IMR-90 (cell line): ENCODE data around the gene AFAP1L2. TPM values are rescaled to one million over a fixed set of nuclear protein-coding genes. Genes with fewer than 3 reads are reported as not detected.

ENCODE experiments used
- ATAC-seq: fragments of 200-7000 bp; cut with Tn5 transposase; 2 replicates; pipeline ENCODE4 v1.9.1; 2020; ENCODE audit warnings: low read depth, mild to moderate bottlenecking, moderate library complexity
- BruUV-seq: library from RNA; stranded (reverse); fragments of 400-500 nt; replicated peaks from 2 replicates; lab custom pipeline; 2021; lab: Mats Ljungman, UMichigan
- CTCF ChIA-PET: fragments of 300-600 bp; formaldehyde crosslinking; extraction: SDS; loops from one replicate; lab custom pipeline; 2021; ENCODE audit warnings: antibody characterized with exemption; lab: Yijun Ruan, JAX
- POLR2A ChIA-PET: fragments of 300-600 bp; sonication (Branson Sonifier 250); formaldehyde crosslinking; loops from one replicate; lab custom pipeline; 2022; ENCODE audit warnings: antibody characterized with exemption; ENCODE audit not compliant: unreplicated experiment; lab: Charles Lee
- DNase-seq: peaks from one replicate; pipeline ENCODE4 v3.0.0; 2013
- H2AFZ ChIP-seq: replicated peaks from 2 replicates; pipeline ENCODE3; 2013; ENCODE audit warnings: low read length, mild to moderate bottlenecking; ENCODE audit not compliant: poor library complexity
- H2AK5ac ChIP-seq: 2 replicates; pipeline ENCODE4 v1.6.1; 2013; ENCODE audit warnings: low read depth, low read length, inconsistent platforms
- H2AK9ac ChIP-seq: replicated peaks from 2 replicates; pipeline ENCODE3; 2013; ENCODE audit warnings: mild to moderate bottlenecking, low read depth, low read length, moderate library complexity; ENCODE audit not compliant: poor library complexity
- H2BK120ac ChIP-seq: 2 replicates; pipeline ENCODE4 v1.6.1; 2013; ENCODE audit warnings: low read depth, low read length, inconsistent platforms
- H2BK15ac ChIP-seq: 3 replicates; pipeline ENCODE4 v1.6.1; 2013; ENCODE audit warnings: low read depth, low read length, inconsistent platforms
- H2BK20ac ChIP-seq: 2 replicates; pipeline ENCODE4 v1.6.1; 2013; ENCODE audit warnings: low read depth, mild to moderate bottlenecking, inconsistent platforms, low read length, moderate library complexity
- H2BK5ac ChIP-seq: 2 replicates; pipeline ENCODE4 v1.6.1; 2013; ENCODE audit warnings: mild to moderate bottlenecking, low read depth, low read length, inconsistent platforms; ENCODE audit not compliant: poor library complexity, severe bottlenecking
- H3K14ac ChIP-seq: replicated peaks from 2 replicates; pipeline ENCODE4 v1.6.1; 2013; ENCODE audit warnings: low read depth, low read length, inconsistent platforms
- H3K18ac ChIP-seq: 2 replicates; pipeline ENCODE4 v1.6.1; 2013; ENCODE audit warnings: low read depth, low read length, control low read depth
- H3K23ac ChIP-seq: 2 replicates; pipeline ENCODE4 v1.6.1; 2013; ENCODE audit warnings: low read depth, low read length, inconsistent platforms
- H3K27ac ChIP-seq: 2 replicates; pipeline ENCODE4 v1.5.1; 2013; ENCODE audit warnings: mild to moderate bottlenecking, control low read depth, low read length; ENCODE audit not compliant: insufficient read depth
- H3K27me3 ChIP-seq: 2 replicates; pipeline ENCODE4 v1.6.1; 2013; ENCODE audit warnings: low read length; ENCODE audit not compliant: control insufficient read depth, insufficient read depth
- H3K36me3 ChIP-seq: 2 replicates; pipeline ENCODE4 v1.6.1; 2013; ENCODE audit warnings: low read length, mixed read lengths; ENCODE audit not compliant: control insufficient read depth, insufficient read depth
- H3K4ac ChIP-seq: 2 replicates; pipeline ENCODE4 v1.6.1; 2013; ENCODE audit warnings: low read depth, low read length, inconsistent platforms
- H3K4me1 ChIP-seq: 2 replicates; pipeline ENCODE4 v1.6.1; 2013; ENCODE audit warnings: low read length, mixed read lengths; ENCODE audit not compliant: control insufficient read depth, insufficient read depth
- H3K4me2 ChIP-seq: 2 replicates; pipeline ENCODE4 v1.6.1; 2013; ENCODE audit warnings: low read depth, mild to moderate bottlenecking, control low read depth, low read length, moderate library complexity
- H3K4me3 ChIP-seq: 2 replicates; pipeline ENCODE4 v1.5.1; 2013; ENCODE audit warnings: low read depth, mild to moderate bottlenecking, control low read depth, low read length, moderate library complexity; ENCODE audit not compliant: insufficient read depth
- H3K56ac ChIP-seq: 2 replicates; pipeline ENCODE4 v1.6.1; 2013; ENCODE audit warnings: low read length, inconsistent platforms; ENCODE audit not compliant: insufficient read depth; ENCODE audit errors: extremely low read depth
- H3K79me1 ChIP-seq, 2 experiments: 2 replicates each; pipeline ENCODE4 v1.6.1; 2013; ENCODE audit warnings: low read length in 2 of 2, inconsistent platforms in 1 of 2, low read depth in 1 of 2
- H3K9ac ChIP-seq: 2 replicates; pipeline ENCODE4 v1.6.1; 2013; ENCODE audit warnings: low read depth, low read length, control low read depth
- H3K9me1 ChIP-seq: 2 replicates; pipeline ENCODE4 v1.6.1; 2013; ENCODE audit warnings: low read length, inconsistent platforms; ENCODE audit not compliant: insufficient read depth
- H3K9me3 ChIP-seq: 2 replicates; pipeline ENCODE4 v1.6.1; 2013; ENCODE audit warnings: low read length; ENCODE audit not compliant: control insufficient read depth, insufficient read depth
- H4K20me1 ChIP-seq: 2 replicates; pipeline ENCODE4 v1.6.1; 2013; ENCODE audit warnings: low read length, inconsistent platforms; ENCODE audit not compliant: insufficient read depth
- H4K5ac ChIP-seq: 2 replicates; pipeline ENCODE4 v1.6.1; 2013; ENCODE audit warnings: mild to moderate bottlenecking, low read depth, low read length, control low read depth
- H4K8ac ChIP-seq, 2 experiments: 2 replicates each; pipeline ENCODE4 v1.6.1; 2013; ENCODE audit warnings: low read depth in 2 of 2, low read length in 2 of 2, control low read depth in 1 of 2, inconsistent platforms in 1 of 2
- H4K91ac ChIP-seq: 2 replicates; pipeline ENCODE4 v1.6.1; 2013; ENCODE audit warnings: low read depth, low read length, inconsistent platforms; ENCODE audit not compliant: insufficient read depth
- BHLHE40 ChIP-seq: fragments of 150-350 bp; IDR thresholded peaks from 2 replicates; pipeline ENCODE4 v1.6.1; 2016; ENCODE audit warnings: mild to moderate bottlenecking, low read depth, low read length
- CEBPB ChIP-seq: IDR thresholded peaks from 2 replicates; pipeline ENCODE4 v1.6.1; 2012; ENCODE audit warnings: low read depth, low read length, improper control_type of control experiment
- CHD1 ChIP-seq: IDR thresholded peaks from 2 replicates; pipeline ENCODE4 v1.6.1; 2012; ENCODE audit warnings: low read depth, low read length, improper control_type of control experiment
- FOS ChIP-seq: fragments of 150-350 bp; IDR thresholded peaks from 2 replicates; pipeline ENCODE4 v1.6.1; 2016; ENCODE audit warnings: low read depth, low read length
- NFE2L2 ChIP-seq: fragments of 150-350 bp; IDR thresholded peaks from 2 replicates; pipeline ENCODE4 v1.6.1; 2016; ENCODE audit warnings: low read depth, mild to moderate bottlenecking, low read length
- POLR2A ChIP-seq: IDR thresholded peaks from 2 replicates; pipeline ENCODE4 v1.6.1; 2012; ENCODE audit warnings: mild to moderate bottlenecking, low read depth, low read length
- RAD21 ChIP-seq: IDR thresholded peaks from 2 replicates; pipeline ENCODE4 v1.6.1; 2012; ENCODE audit warnings: low read length, improper control_type of control experiment
- RFX5 ChIP-seq: IDR thresholded peaks from 2 replicates; pipeline ENCODE4 v1.8.0; 2012; ENCODE audit warnings: low read depth, mild to moderate bottlenecking, low read length, moderate library complexity
- USF2 ChIP-seq: fragments of 150-350 bp; IDR thresholded peaks from 2 replicates; pipeline ENCODE4 v1.6.1; 2017; ENCODE audit warnings: mild to moderate bottlenecking, antibody characterized with exemption, low read length, low read depth
- WGBS, 2 experiments: methylation state at CpG; one replicate each; pipeline versions ENCODE4 v1.1.5 to v1.1.7; 2013; ENCODE audit warnings: missing lambda C conversion rate in 2 of 2; ENCODE audit not compliant: insufficient read length in 1 of 2; ENCODE audit errors: extremely low coverage in 2 of 2; 5-methylcytosine and 5-hydroxymethylcytosine counted together
- dilution Hi-C: fragments of 300-500 bp; cut with HindIII; formaldehyde crosslinking; loops from one replicate; pipeline ENCODE4 v1.14.3; 2018; ENCODE audit warnings: low sequenced_read_pairs; ENCODE audit not compliant: unreplicated experiment
- in situ Hi-C: fragments of 300-500 bp; cut with MboI; formaldehyde crosslinking; loops from 3 replicates; pipeline ENCODE4 v1.14.3; 2019; ENCODE audit warnings: low sequenced_read_pairs, inconsistent platforms, mixed read lengths
- intact Hi-C: fragments of 100-400 bp; cut with micrococcal nuclease; formaldehyde crosslinking; loops from 2 replicates; pipeline ENCODE4 v1.10.0; 2022
- polyA plus RNA-seq, 3 experiments: library from polyadenylated mRNA; depleted of rRNA; stranded (reverse); fragments of >200 nt; gene quantifications; 2 replicates each; pipeline ENCODE4 v1.2.3, GENCODE V29; 2012; ENCODE audit warnings: low replicate concordance in 1 of 3
- total RNA-seq: library from RNA; depleted of rRNA; stranded (reverse); fragments of >200 nt; gene quantifications from 2 replicates; pipeline ENCODE4 v1.2.3, GENCODE V29; 2012
- TF ChIP-seq, protein P1 (sequence below): fragments of 150-350 bp; IDR thresholded peaks from 2 replicates; pipeline ENCODE4 v1.6.1; 2016; ENCODE audit warnings: low read depth, mild to moderate bottlenecking, low read length, moderate library complexity, borderline replicate concordance
- TF ChIP-seq, protein P2 (sequence below): conservative IDR thresholded peaks from 2 replicates; pipeline ENCODE4 v1.5.1; 2012; ENCODE audit warnings: mild to moderate bottlenecking, low read depth, low read length, improper control_type of control experiment

Gene AFAP1L2
- total and polyA plus RNA-seq, 2 of the 4 experiments (the other 2 are of a cell fraction) = under 0.01 to 0.10 TPM

GRCh38 chr10:114436941-114437340 is 32.6 kb upstream of the AFAP1L2 start:
- no peak overlapping the region for H4K91ac ChIP-seq
- no peaks in the 10 kb centered on the region for H3K36me3 ChIP-seq
- H4K20me1 ChIP-seq = no peaks in the 10 kb centered on the region
- no peaks in the 10 kb centered on the region for H3K79me1 ChIP-seq
- WGBS, 2 experiments = no CpG with 5 or more reads among the region's 2 CpGs
- DNase-seq (no peak), ATAC-seq (no peak)
- ChIA-PET CTCF (interaction anchor here (1.3 kb wide), 1 partner anchor 133 kb away, joined by 3 read pairs; no protein-coding TSS in a partner anchor), POLR2A (no interaction called here)
- H4K5ac ChIP-seq = no peak overlapping the region
- no peak overlapping the region for H2BK20ac ChIP-seq
- no peak overlapping the region for H2AK9ac ChIP-seq
- H2BK120ac ChIP-seq = no peak overlapping the region
- H3K4me2 ChIP-seq = no peak overlapping the region
- H2BK15ac ChIP-seq = no peak overlapping the region
- no peak overlapping the region for H4K8ac ChIP-seq
- TF ChIP-seq CHD1 (no peak), FOS (no peak), USF2 (no peak), RFX5 (no peak), NFE2L2 (no peak), POLR2A (no peak), RAD21 (no peak), BHLHE40 (no peak), CEBPB (no peak)
- TF ChIP-seq, protein P1, sequence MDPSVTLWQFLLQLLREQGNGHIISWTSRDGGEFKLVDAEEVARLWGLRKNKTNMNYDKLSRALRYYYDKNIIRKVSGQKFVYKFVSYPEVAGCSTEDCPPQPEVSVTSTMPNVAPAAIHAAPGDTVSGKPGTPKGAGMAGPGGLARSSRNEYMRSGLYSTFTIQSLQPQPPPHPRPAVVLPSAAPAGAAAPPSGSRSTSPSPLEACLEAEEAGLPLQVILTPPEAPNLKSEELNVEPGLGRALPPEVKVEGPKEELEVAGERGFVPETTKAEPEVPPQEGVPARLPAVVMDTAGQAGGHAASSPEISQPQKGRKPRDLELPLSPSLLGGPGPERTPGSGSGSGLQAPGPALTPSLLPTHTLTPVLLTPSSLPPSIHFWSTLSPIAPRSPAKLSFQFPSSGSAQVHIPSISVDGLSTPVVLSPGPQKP = no peak
- TF ChIP-seq, protein P2, sequence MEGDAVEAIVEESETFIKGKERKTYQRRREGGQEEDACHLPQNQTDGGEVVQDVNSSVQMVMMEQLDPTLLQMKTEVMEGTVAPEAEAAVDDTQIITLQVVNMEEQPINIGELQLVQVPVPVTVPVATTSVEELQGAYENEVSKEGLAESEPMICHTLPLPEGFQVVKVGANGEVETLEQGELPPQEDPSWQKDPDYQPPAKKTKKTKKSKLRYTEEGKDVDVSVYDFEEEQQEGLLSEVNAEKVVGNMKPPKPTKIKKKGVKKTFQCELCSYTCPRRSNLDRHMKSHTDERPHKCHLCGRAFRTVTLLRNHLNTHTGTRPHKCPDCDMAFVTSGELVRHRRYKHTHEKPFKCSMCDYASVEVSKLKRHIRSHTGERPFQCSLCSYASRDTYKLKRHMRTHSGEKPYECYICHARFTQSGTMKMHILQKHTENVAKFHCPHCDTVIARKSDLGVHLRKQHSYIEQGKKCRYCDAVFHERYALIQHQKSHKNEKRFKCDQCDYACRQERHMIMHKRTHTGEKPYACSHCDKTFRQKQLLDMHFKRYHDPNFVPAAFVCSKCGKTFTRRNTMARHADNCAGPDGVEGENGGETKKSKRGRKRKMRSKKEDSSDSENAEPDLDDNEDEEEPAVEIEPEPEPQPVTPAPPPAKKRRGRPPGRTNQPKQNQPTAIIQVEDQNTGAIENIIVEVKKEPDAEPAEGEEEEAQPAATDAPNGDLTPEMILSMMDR = no peak
- no peak overlapping the region for H2AFZ ChIP-seq
- in situ Hi-C loops (no loop called here), intact Hi-C loops (loop anchor here (1.0 kb wide), 1 partner anchor 133 kb away; no protein-coding TSS in a partner anchor), dilution Hi-C loops (no loop called here)
- no peak overlapping the region for H3K4me3 ChIP-seq
- peaks cover 2% of the 10 kb centered on the region; the same call in 1 of the 2 replicates for H3K9me1 ChIP-seq
- no peak overlapping the region for H2AK5ac ChIP-seq
- H3K27ac ChIP-seq = no peak overlapping the region
- H3K56ac ChIP-seq = no peak overlapping the region
- no peak overlapping the region for H3K23ac ChIP-seq
- H2BK5ac ChIP-seq = no peak overlapping the region
- H3K9ac ChIP-seq = no peak overlapping the region
- H3K18ac ChIP-seq = no peak overlapping the region
- peaks cover 4% of the 10 kb centered on the region; the same call in 1 of the 2 replicates for H3K4me1 ChIP-seq
- H3K27me3 ChIP-seq = no peaks in the 10 kb centered on the region
- H3K14ac ChIP-seq = no peak overlapping the region
- no peaks in the 10 kb centered on the region for H3K9me3 ChIP-seq
- BruUV-seq = no TSS peak
- no peak overlapping the region for H3K4ac ChIP-seq
